ENCODE results near the gene WDR20.

DNA sequence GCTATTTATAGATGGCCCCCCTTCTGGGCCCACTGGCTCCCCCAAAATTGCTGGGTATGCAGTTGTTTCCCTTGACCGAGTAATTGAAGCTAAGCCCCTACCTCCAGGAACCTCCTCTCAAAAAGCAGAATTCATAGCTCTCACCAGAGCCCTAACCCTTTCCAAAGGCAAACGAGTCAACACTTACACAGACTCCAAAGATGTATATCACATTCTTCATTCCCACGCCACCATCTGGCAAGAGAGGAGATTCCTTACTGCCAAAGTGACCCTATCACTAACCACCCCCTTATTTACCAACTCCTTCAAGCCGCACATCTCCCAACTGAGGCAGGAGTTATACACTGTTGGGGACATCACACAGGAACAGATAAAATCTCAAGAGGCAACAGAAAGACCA, 98.4 kb downstream of the WDR20 start:
- TF ChIP-seq CTCF (conservative IDR thresholded peaks at IDR 0.05; ENCODE audit: low read depth, low read length) (no peak), EZH2 (IDR thresholded peaks at IDR 0.05; ENCODE audit: low read length, unreplicated experiment) (no peak), EZH2phosphoT487 (IDR thresholded peaks at IDR 0.05; ENCODE audit: borderline replicate concordance, low read length) (no peak)
